K562 (cell line): ENCODE data around the gene GFM1. TPM values are rescaled to one million over a fixed set of nuclear protein-coding genes. Genes with fewer than 3 reads are reported as not detected.

Source experiments
- ATAC-seq: fragments of 200-7000 bp; cut with Tn5 transposase; 3 replicates; pipeline ENCODE4 v1.9.1; 2020; ENCODE audit warnings: moderate library complexity
- BruUV-seq: library from RNA; stranded (reverse); fragments of 400-500 nt; replicated peaks from 2 replicates; lab custom pipeline; 2021; lab: Mats Ljungman, UMichigan
- CTCF ChIA-PET: fragments of 300-600 bp; formaldehyde crosslinking; extraction: SDS; loops from one replicate; lab custom pipeline; 2021; ENCODE audit warnings: low intra/inter-chr PET ratio; lab: Yijun Ruan, JAX
- POLR2A ChIA-PET: fragments of 300-600, 350-650 bp; sonication (Branson Sonifier 250); formaldehyde crosslinking; extraction: SDS; loops from one replicate; lab custom pipeline; 2021; ENCODE audit warnings: antibody characterized with exemption, inconsistent platforms; lab: Yijun Ruan, JAX
- DNase-seq, 4 experiments: peaks; one replicate each; pipeline versions ENCODE4 v3.0.0 to v3.0.0-alpha.2; 2011 to 2018; ENCODE audit warnings: low spot score in 3 of 4, mixed read lengths in 3 of 4; ENCODE audit errors: extremely low read depth in 1 of 4
- FAIRE-seq: peaks from 2 replicates; lab custom pipeline; 2011; peaks lifted over from hg19 to GRCh38; lab: Jason Lieb, UNC
- H2AFZ ChIP-seq: 2 replicates; pipeline ENCODE4 v1.6.0; 2011; ENCODE audit warnings: low read depth, low read length, control low read depth, inconsistent platforms
- H3K27ac ChIP-seq: fragments of 200-600 bp; 3 replicates; pipeline ENCODE4 v1.8.0; 2011; ENCODE audit warnings: low read depth, mild to moderate bottlenecking, control low read depth, inconsistent platforms, low read length, moderate library complexity, mixed read lengths; ENCODE audit errors: extremely low read depth
- H3K27me3 ChIP-seq, 2 experiments: fragments of 300-600 bp in 1 of 2; 2 replicates in 1 of 2; 3 replicates in 1 of 2; pipeline versions ENCODE4 v1.6.0 to v1.8.0; 2011; ENCODE audit warnings: inconsistent platforms in 2 of 2, low read length in 2 of 2, mild to moderate bottlenecking in 1 of 2, mixed read lengths in 1 of 2, moderate library complexity in 1 of 2; ENCODE audit not compliant: control insufficient read depth in 2 of 2, insufficient read depth in 2 of 2
- H3K36me3 ChIP-seq: fragments of 300-600 bp; 3 replicates; pipeline ENCODE4 v1.8.0; 2011; ENCODE audit warnings: mild to moderate bottlenecking, low read length, inconsistent platforms; ENCODE audit not compliant: control insufficient read depth, insufficient read depth
- H3K4me1 ChIP-seq, 2 experiments: fragments of 200-600 bp in 1 of 2; replicated peaks in 1 of 2; 2 replicates in 1 of 2; 3 replicates in 1 of 2; pipeline versions ENCODE4 v1.5.1 to v1.8.0; 2011; ENCODE audit warnings: inconsistent platforms in 2 of 2, low read length in 2 of 2, mild to moderate bottlenecking in 1 of 2, mixed read lengths in 1 of 2, moderate library complexity in 1 of 2; ENCODE audit not compliant: control insufficient read depth in 2 of 2, insufficient read depth in 2 of 2
- H3K4me2 ChIP-seq: 2 replicates; pipeline ENCODE4 v1.6.1; 2011; ENCODE audit warnings: low read length, control low read depth, inconsistent platforms, mixed read lengths; ENCODE audit not compliant: insufficient read depth
- H3K4me3 ChIP-seq: fragments of 200-600 bp; sonication (generic), shearing (Covaris generic); 2 replicates; pipeline ENCODE4 v1.5.1; 2016; ENCODE audit warnings: control low read depth, inconsistent platforms
- H3K79me2 ChIP-seq: fragments of 200-600 bp; 3 replicates; pipeline ENCODE4 v1.8.0; 2011; ENCODE audit warnings: low read length, inconsistent platforms; ENCODE audit not compliant: control insufficient read depth, insufficient read depth
- H3K9ac ChIP-seq, 2 experiments: 2 replicates each; pipeline versions ENCODE4 v1.6.0 to v1.6.1; 2011; ENCODE audit warnings: low read depth in 2 of 2, low read length in 2 of 2, control low read depth in 1 of 2, inconsistent platforms in 1 of 2, mild to moderate bottlenecking in 1 of 2, mixed read lengths in 1 of 2; ENCODE audit not compliant: insufficient read depth in 1 of 2
- H3K9me1 ChIP-seq: one replicate; pipeline ENCODE4 v1.6.0; 2011; ENCODE audit warnings: inconsistent platforms, mild to moderate bottlenecking, low read length, moderate library complexity; ENCODE audit not compliant: control insufficient read depth, insufficient read depth
- H3K9me3 ChIP-seq: replicated peaks from 2 replicates; pipeline ENCODE4 v1.5.1; 2011; ENCODE audit warnings: low read depth, low read length, inconsistent platforms; ENCODE audit not compliant: control insufficient read depth, insufficient read depth
- H4K20me1 ChIP-seq: replicated peaks from 2 replicates; pipeline ENCODE4 v1.6.1; 2011; ENCODE audit warnings: low read length, inconsistent platforms, mixed read lengths; ENCODE audit not compliant: control insufficient read depth, insufficient read depth
- TCF3 ChIP-seq: sonication (generic); formaldehyde crosslinking; IDR thresholded peaks from 2 replicates; pipeline ENCODE4 v1.4.0; 2020; ENCODE audit warnings: mild to moderate bottlenecking, missing genetic modification reagents
- ZNF12 ChIP-seq: sonication (generic); formaldehyde crosslinking; IDR thresholded peaks from 2 replicates; pipeline ENCODE4 v1.4.0; 2020; ENCODE audit warnings: mild to moderate bottlenecking, missing genetic modification reagents
- ZNF699 ChIP-seq: fragments of 250-450 bp; sonication (Bioruptor Pico); IDR thresholded peaks from 2 replicates; pipeline ENCODE4 v1.8.0; 2021; ENCODE audit warnings: mild to moderate bottlenecking, moderate library complexity; ENCODE audit not compliant: insufficient replicate concordance
- WGBS: fragments of 100-300 bp; shearing (Covaris generic); methylation state at CpG from one replicate; pipeline ENCODE4 v1.1.6; 2016; ENCODE audit warnings: low coverage, mixed read lengths; ENCODE audit not compliant: insufficient coverage; ENCODE audit errors: missing lambda C conversion rate; 5-methylcytosine and 5-hydroxymethylcytosine counted together
- in situ Hi-C: fragments of 300-500 bp; cut with MboI; formaldehyde crosslinking; loops from 4 replicates; pipeline ENCODE4 v1.15.0; 2018; ENCODE audit warnings: inconsistent platforms, mixed read lengths
- intact Hi-C: fragments of 100-400 bp; cut with micrococcal nuclease; formaldehyde crosslinking; loops from 2 replicates; pipeline ENCODE4 v1.14.2; 2022
- polyA plus RNA-seq, 8 experiments: library from polyadenylated mRNA; depleted of rRNA in 4 of 8; stranded (reverse) in 5 of 8; unstranded in 3 of 8; fragments of >200 nt; fragmentation: Nextera tagmentation in 2 of 8; fragmentation: Illumina TruSeq in 1 of 8; extraction: Ambion mirVana in 2 of 8; extraction: Trizol in 1 of 8; gene quantifications; 2 replicates each; pipeline versions ENCODE4 v1.2.1 to v1.2.3, GENCODE V29; 2011 to 2014; ENCODE audit warnings: inconsistent platforms in 1 of 8, missing spikeins in 1 of 8
- small RNA-seq: library from RNA; depleted of rRNA; stranded (forward); fragments of <200 nt; gene quantifications from one replicate; pipeline ENCODE3, GENCODE V24; 2014
- total RNA-seq, 7 experiments: library from RNA; depleted of rRNA in 6 of 7; stranded (reverse); fragments of >200 nt in 6 of 7; fragmentation: Illumina TruSeq in 2 of 7; extraction: Trizol in 2 of 7; gene quantifications; 2 replicates each; pipeline versions ENCODE4 v1.2.1 to v1.2.3, GENCODE V29; 2011 to 2021; ENCODE audit warnings: low replicate concordance in 1 of 7

The GFM1 gene
- total and polyA plus RNA-seq, 9 of the 15 experiments (the other 6 are each of a cell fraction or from before 2014, with no cell fraction given) = 38.9 to 86.7 (median 64.8) TPM

DNA sequence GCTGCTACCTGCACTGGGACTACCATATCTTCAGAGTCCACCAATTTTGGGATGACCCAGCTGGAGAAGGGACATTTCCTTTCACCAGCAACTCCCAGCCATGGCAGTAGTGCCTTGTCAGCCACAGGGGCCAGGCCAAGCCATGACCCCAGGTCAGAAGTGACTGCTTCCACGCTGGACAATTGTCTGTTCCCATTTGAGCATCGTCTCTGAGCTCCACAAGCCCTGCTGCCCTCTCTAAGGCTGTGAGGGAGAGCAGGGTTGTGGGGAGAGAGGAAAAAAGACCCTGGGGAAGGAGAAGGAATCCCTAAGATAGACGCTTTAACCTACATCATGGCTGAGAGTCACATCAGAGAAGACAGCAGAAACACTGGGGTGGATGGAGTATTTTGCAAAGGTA, 95.3 kb downstream of the GFM1 start:
- intact Hi-C loops = no loop called here
- Histone ChIP-seq H3K27me3 (no peaks in the 10 kb centered on the region), H3K9ac (peak overlapping the region in 1 of 2 experiments; percentile 18; a peak in 1 of 4 replicates), H3K9me1 (no peaks in the 10 kb centered on the region), H2AFZ (peak overlapping the region; percentile 40; the same call in 1 of the 2 replicates), H3K79me2 (no peaks in the 10 kb centered on the region), H3K4me3 (no peak overlapping the region), H3K36me3 (peaks cover 22% of the 10 kb centered on the region; the same call in 2 of the 3 replicates), H4K20me1 (no peaks in the 10 kb centered on the region), H3K9me3 (no peaks in the 10 kb centered on the region), H3K27ac (peak overlapping the region; percentile 26; the same call in 2 of the 3 replicates), H3K4me2 (peak overlapping the region; percentile 40), H3K4me1 (peaks cover 27 to 41% of the 10 kb centered on the region in 2 experiments; a peak in 3 of 5 replicates)
- DNase-seq (peak in 1 of 4 experiments; percentile 28), FAIRE-seq (no peak), ATAC-seq (peak; percentile 5)
- TF ChIP-seq ZNF12 (CRISPR knock-in tag) (peak; percentile 85), TCF3 (CRISPR knock-in tag) (peak; percentile 28), ZNF699 (CRISPR knock-in tag) (no peak)
- in situ Hi-C loops = no loop called here
- WGBS = 24% methylated on average over 3 of the region's 3 CpGs
- POLR2A ChIA-PET = interaction anchor here (0.9 kb wide), 1 partner anchor 11 kb away, joined by 3 read pairs; no protein-coding TSS in a partner anchor
- no TSS peak for BruUV-seq
- CTCF ChIA-PET = no interaction called here

Small RNA genes lying within 50 kb of the gene (small RNA-seq; reads per million reads assigned to genes)
- not detected for gene AC025033.1
- not detected for gene AC080013.6

Other genes with a start within 250 kb of the GFM1 start
- gene MLF1, start 73.3 kb upstream of the GFM1 start, total RNA-seq (2014; rRNA removed) = 15.2 and 20.4 TPM in 2 replicates
- gene MLF1, start 73.3 kb upstream of the GFM1 start, total RNA-seq (2014; rRNA removed; fragmentation: Illumina TruSeq; extraction: Trizol) = 42.9 and 45.2 TPM in 2 replicates
- 23.4 and 24.6 TPM in 2 replicates for gene MLF1, start 73.3 kb upstream of the GFM1 start, total RNA-seq (2015; rRNA removed; fragmentation: Illumina TruSeq; extraction: Trizol)
- gene MLF1, start 73.3 kb upstream of the GFM1 start, total RNA-seq (2021) = 27.1 and 32.2 TPM in 2 replicates
- 22.9 and 26.0 TPM in 2 replicates for gene MLF1, start 73.3 kb upstream of the GFM1 start, polyA plus RNA-seq (2011; rRNA removed)
- gene MLF1, start 73.3 kb upstream of the GFM1 start, polyA plus RNA-seq (2014; fragmentation: Illumina TruSeq; extraction: Trizol) = 28.9 and 34.6 TPM in 2 replicates
- gene MLF1, start 73.3 kb upstream of the GFM1 start, polyA plus RNA-seq (2014; fragmentation: Nextera tagmentation; extraction: Ambion mirVana) = 10 to 100 TPM; 63.5 to 71.0 TPM
- gene MLF1, start 73.3 kb upstream of the GFM1 start, polyA plus RNA-seq (2014; rRNA removed) = 23.1 and 25.4 TPM in 2 replicates
- gene LXN, start 28.1 kb downstream of the GFM1 start, total RNA-seq (2014; rRNA removed) = not detected in 2 replicates
- not detected in 2 replicates for gene LXN, start 28.1 kb downstream of the GFM1 start, total RNA-seq (2014; rRNA removed; fragmentation: Illumina TruSeq; extraction: Trizol)
- gene LXN, start 28.1 kb downstream of the GFM1 start, total RNA-seq (2015; rRNA removed; fragmentation: Illumina TruSeq; extraction: Trizol) = not detected in 2 replicates
- gene LXN, start 28.1 kb downstream of the GFM1 start, total RNA-seq (2021) = 0.13 and 0.34 TPM in 2 replicates
- not detected in 2 replicates for gene LXN, start 28.1 kb downstream of the GFM1 start, polyA plus RNA-seq (2011; rRNA removed)
- not detected in 2 replicates for gene LXN, start 28.1 kb downstream of the GFM1 start, polyA plus RNA-seq (2014; fragmentation: Illumina TruSeq; extraction: Trizol)
- under 1 TPM in 1 of 2 experiments, not detected in 1; 0.08 TPM for gene LXN, start 28.1 kb downstream of the GFM1 start, polyA plus RNA-seq (2014; fragmentation: Nextera tagmentation; extraction: Ambion mirVana)
- not detected in 2 replicates for gene LXN, start 28.1 kb downstream of the GFM1 start, polyA plus RNA-seq (2014; rRNA removed)
- gene RARRES1, start 87.9 kb downstream of the GFM1 start, total RNA-seq (2014; rRNA removed) = not detected in 2 replicates
- not detected in 2 replicates for gene RARRES1, start 87.9 kb downstream of the GFM1 start, total RNA-seq (2014; rRNA removed; fragmentation: Illumina TruSeq; extraction: Trizol)
- gene RARRES1, start 87.9 kb downstream of the GFM1 start, total RNA-seq (2015; rRNA removed; fragmentation: Illumina TruSeq; extraction: Trizol) = not detected in 2 replicates
- not detected in 2 replicates for gene RARRES1, start 87.9 kb downstream of the GFM1 start, total RNA-seq (2021)
- gene RARRES1, start 87.9 kb downstream of the GFM1 start, polyA plus RNA-seq (2011; rRNA removed) = not detected in 2 replicates
- not detected in 2 replicates for gene RARRES1, start 87.9 kb downstream of the GFM1 start, polyA plus RNA-seq (2014; fragmentation: Illumina TruSeq; extraction: Trizol)
- gene RARRES1, start 87.9 kb downstream of the GFM1 start, polyA plus RNA-seq (2014; fragmentation: Nextera tagmentation; extraction: Ambion mirVana) = not detected
- not detected in 2 replicates for gene RARRES1, start 87.9 kb downstream of the GFM1 start, polyA plus RNA-seq (2014; rRNA removed)
- gene MFSD1, start 157.5 kb downstream of the GFM1 start, total RNA-seq (2014; rRNA removed) = 25.6 and 26.4 TPM in 2 replicates
- 40.3 and 47.2 TPM in 2 replicates for gene MFSD1, start 157.5 kb downstream of the GFM1 start, total RNA-seq (2014; rRNA removed; fragmentation: Illumina TruSeq; extraction: Trizol)
- 39.0 and 43.9 TPM in 2 replicates for gene MFSD1, start 157.5 kb downstream of the GFM1 start, total RNA-seq (2015; rRNA removed; fragmentation: Illumina TruSeq; extraction: Trizol)
- gene MFSD1, start 157.5 kb downstream of the GFM1 start, total RNA-seq (2021) = 28.6 and 31.2 TPM in 2 replicates
- 35.5 and 49.5 TPM in 2 replicates for gene MFSD1, start 157.5 kb downstream of the GFM1 start, polyA plus RNA-seq (2011; rRNA removed)
- 27.5 and 28.4 TPM in 2 replicates for gene MFSD1, start 157.5 kb downstream of the GFM1 start, polyA plus RNA-seq (2014; fragmentation: Illumina TruSeq; extraction: Trizol)
- gene MFSD1, start 157.5 kb downstream of the GFM1 start, polyA plus RNA-seq (2014; fragmentation: Nextera tagmentation; extraction: Ambion mirVana) = 10 to 100 TPM in 1 of 2 experiments, 1 to 10 TPM in 1; 8.7 to 11.4 TPM
- gene MFSD1, start 157.5 kb downstream of the GFM1 start, polyA plus RNA-seq (2014; rRNA removed) = 31.3 and 33.4 TPM in 2 replicates